NCI-H2107 treated with DMSO at 0.1 percent for 48 hours (cell line): Measurements from ENCODE around the gene HIPK2.

Source experiments
- DNase-seq: peaks from one replicate; lab custom pipeline; 2025; ENCODE audit not compliant: unreplicated experiment; lab: John Stamatoyannopoulos, UW

HIPK2 gene

GRCh38 chr7:139783647-139784385 lies 6.0 kb upstream of the HIPK2 start:
- no peak for DNase-seq

GRCh38 chr7:139782932-139783331 lies 5.1 kb upstream of the HIPK2 start:
- no peak for DNase-seq

- no peak for DNase-seq
Observed at GRCh38 chr7:139777133-139777891, 486 bp downstream of the HIPK2 start.

GRCh38 chr7:139776486-139777132 lies 1.2 kb downstream of the HIPK2 start:
- peak; percentile 36 for DNase-seq

- peak; percentile 70 for DNase-seq
Observed at GRCh38 chr7:139775829-139776266, 1.9 kb downstream of the HIPK2 start.

- no peak for DNase-seq
Observed at GRCh38 chr7:139774376-139774775, 3.4 kb downstream of the HIPK2 start.

- DNase-seq: no peak
Observed at GRCh38 chr7:139773371-139773770, 4.4 kb downstream of the HIPK2 start.

GRCh38 chr7:139772873-139773272 lies 4.9 kb downstream of the HIPK2 start:
- DNase-seq: no peak

- no peak for DNase-seq
Observed at GRCh38 chr7:139772115-139772514, 5.7 kb downstream of the HIPK2 start.

- no peak for DNase-seq
Observed at GRCh38 chr7:139771001-139771956, 6.5 kb downstream of the HIPK2 start.

GRCh38 chr7:139769761-139770160 lies 8.0 kb downstream of the HIPK2 start:
- no peak for DNase-seq

GRCh38 chr7:139769066-139769465 lies 8.7 kb downstream of the HIPK2 start:
- no peak for DNase-seq

- no peak for DNase-seq
Observed at GRCh38 chr7:139768249-139768824, 9.5 kb downstream of the HIPK2 start.

- no peak for DNase-seq
Observed at GRCh38 chr7:139767561-139767982, 10.2 kb downstream of the HIPK2 start.

- no peak for DNase-seq
Observed at GRCh38 chr7:139765143-139765542, 12.7 kb downstream of the HIPK2 start.

GRCh38 chr7:139763330-139763729 lies 14.5 kb downstream of the HIPK2 start:
- no peak for DNase-seq

- no peak for DNase-seq
Observed at GRCh38 chr7:139762886-139763285, 14.9 kb downstream of the HIPK2 start.

- DNase-seq: peak; percentile 65
Observed at GRCh38 chr7:139758388-139758787, 19.4 kb downstream of the HIPK2 start.

- DNase-seq: no peak
Observed at GRCh38 chr7:139757968-139758367, 19.8 kb downstream of the HIPK2 start.

GRCh38 chr7:139753693-139754111 lies 24.1 kb downstream of the HIPK2 start:
- peak; percentile 30 for DNase-seq
